ENCODE results near the gene RABL3. TPM values are rescaled to one million over a fixed set of nuclear protein-coding genes. Genes with fewer than 3 reads are reported as not detected.

RABL3 gene
- polyA plus RNA-seq, 1 of the 3 experiments (the other 2 are of a cell fraction) = 2.2 TPM

DNA sequence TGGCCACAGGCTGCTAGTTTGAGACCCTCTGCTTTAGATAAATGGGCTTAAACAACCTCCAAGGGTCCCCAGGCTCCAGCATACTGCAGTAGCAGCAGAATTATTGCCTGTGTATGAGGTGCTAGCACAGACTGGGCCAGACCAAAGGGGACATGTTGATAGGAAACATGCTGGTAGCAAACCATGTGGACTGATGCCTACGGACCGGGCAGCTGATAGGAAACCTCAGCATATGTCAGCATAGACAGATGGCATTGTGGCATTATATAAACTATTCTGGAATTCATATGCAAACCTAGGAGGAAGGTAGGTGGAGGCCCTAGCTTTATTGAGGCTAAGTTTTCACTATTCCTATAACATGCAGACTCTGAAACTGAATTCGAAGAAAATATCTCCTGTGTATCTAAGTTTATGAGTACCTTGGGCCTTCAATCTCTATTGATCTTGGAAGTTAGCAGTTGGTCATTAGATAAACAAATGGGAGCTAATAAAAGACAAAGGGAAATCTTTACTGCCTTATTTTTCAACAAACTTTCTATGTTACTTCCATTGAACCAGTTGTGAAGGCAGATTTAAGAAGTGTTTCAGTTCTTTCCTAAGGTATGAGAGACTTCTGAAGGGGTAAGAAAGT lies 58.5 kb downstream of the RABL3 start (continued):
- TF ChIP-seq, protein P1, sequence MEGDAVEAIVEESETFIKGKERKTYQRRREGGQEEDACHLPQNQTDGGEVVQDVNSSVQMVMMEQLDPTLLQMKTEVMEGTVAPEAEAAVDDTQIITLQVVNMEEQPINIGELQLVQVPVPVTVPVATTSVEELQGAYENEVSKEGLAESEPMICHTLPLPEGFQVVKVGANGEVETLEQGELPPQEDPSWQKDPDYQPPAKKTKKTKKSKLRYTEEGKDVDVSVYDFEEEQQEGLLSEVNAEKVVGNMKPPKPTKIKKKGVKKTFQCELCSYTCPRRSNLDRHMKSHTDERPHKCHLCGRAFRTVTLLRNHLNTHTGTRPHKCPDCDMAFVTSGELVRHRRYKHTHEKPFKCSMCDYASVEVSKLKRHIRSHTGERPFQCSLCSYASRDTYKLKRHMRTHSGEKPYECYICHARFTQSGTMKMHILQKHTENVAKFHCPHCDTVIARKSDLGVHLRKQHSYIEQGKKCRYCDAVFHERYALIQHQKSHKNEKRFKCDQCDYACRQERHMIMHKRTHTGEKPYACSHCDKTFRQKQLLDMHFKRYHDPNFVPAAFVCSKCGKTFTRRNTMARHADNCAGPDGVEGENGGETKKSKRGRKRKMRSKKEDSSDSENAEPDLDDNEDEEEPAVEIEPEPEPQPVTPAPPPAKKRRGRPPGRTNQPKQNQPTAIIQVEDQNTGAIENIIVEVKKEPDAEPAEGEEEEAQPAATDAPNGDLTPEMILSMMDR (IDR thresholded peaks at IDR 0.05) = no peak

- CTCF ChIA-PET = interaction anchor here (1.5 to 2.5 kb wide), 2 partner anchors 10 to 74 kb away, joined by 3 to 7 read pairs; no protein-coding TSS in a partner anchor
- Histone ChIP-seq H3K9me3 (no peaks in the 10 kb centered on the region), H3K4me1 (ENCODE audit: control insufficient read depth in 1 of 2, insufficient read depth in 2 of 2, low read depth in 1 of 2, low read length in 1 of 2) (peaks cover 2 to 24% of the 10 kb centered on the region in 2 experiments; a peak in 3 of 4 replicates), H3K36me3 (replicated peaks in 1 of 2; ENCODE audit: control insufficient read depth in 1 of 2, insufficient read depth in 2 of 2, low read length in 1 of 2) (no peaks in the 10 kb centered on the region), H4K20me1 (ENCODE audit: insufficient read depth) (no peaks in the 10 kb centered on the region), H2AFZ (ENCODE audit: low read depth) (no peak overlapping the region), H3K4me2 (no peak overlapping the region), H3K27ac (ENCODE audit: low read depth in 2 of 2, low read length in 1 of 2) (peak overlapping the region in 1 of 2 experiments; percentile 16; a peak in 1 of 4 replicates), H3K9me2 (no peaks in the 10 kb centered on the region), H3F3A (replicated peaks; ENCODE audit: insufficient read depth) (no peaks in the 10 kb centered on the region), H3K9ac (no peak overlapping the region), H3K4me3 (ENCODE audit: low read depth in 2 of 2, low read length in 1 of 2) (no peak overlapping the region), H3K79me2 (ENCODE audit: insufficient read depth) (no peaks in the 10 kb centered on the region), H3K27me3 (ENCODE audit: insufficient read depth) (no peaks in the 10 kb centered on the region)
- TF ChIP-seq EZH2phosphoT487 (IDR thresholded peaks at IDR 0.05; ENCODE audit: borderline replicate concordance, low read depth) = no peak
- TF ChIP-seq RAD21 (IDR thresholded peaks at IDR 0.05; ENCODE audit: low read length) = no peak; the same call in 1 of the 2 replicates
- no peak for TF ChIP-seq PBX3 (IDR thresholded peaks at IDR 0.05)
- TF ChIP-seq, protein P2, sequence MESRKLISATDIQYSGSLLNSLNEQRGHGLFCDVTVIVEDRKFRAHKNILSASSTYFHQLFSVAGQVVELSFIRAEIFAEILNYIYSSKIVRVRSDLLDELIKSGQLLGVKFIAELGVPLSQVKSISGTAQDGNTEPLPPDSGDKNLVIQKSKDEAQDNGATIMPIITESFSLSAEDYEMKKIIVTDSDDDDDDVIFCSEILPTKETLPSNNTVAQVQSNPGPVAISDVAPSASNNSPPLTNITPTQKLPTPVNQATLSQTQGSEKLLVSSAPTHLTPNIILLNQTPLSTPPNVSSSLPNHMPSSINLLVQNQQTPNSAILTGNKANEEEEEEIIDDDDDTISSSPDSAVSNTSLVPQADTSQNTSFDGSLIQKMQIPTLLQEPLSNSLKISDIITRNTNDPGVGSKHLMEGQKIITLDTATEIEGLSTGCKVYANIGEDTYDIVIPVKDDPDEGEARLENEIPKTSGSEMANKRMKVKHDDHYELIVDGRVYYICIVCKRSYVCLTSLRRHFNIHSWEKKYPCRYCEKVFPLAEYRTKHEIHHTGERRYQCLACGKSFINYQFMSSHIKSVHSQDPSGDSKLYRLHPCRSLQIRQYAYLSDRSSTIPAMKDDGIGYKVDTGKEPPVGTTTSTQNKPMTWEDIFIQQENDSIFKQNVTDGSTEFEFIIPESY (IDR thresholded peaks at IDR 0.05; ENCODE audit: borderline replicate concordance, low read depth) = no peak
- no peak for TF ChIP-seq RXRA (IDR thresholded peaks at IDR 0.05; ENCODE audit: borderline replicate concordance, low read depth)
- peak in 1 of 2 experiments; percentile 18; a peak in 1 of 4 replicates for TF ChIP-seq EP300 (IDR thresholded peaks at IDR 0.05; ENCODE audit: borderline replicate concordance in 1 of 2, low read depth in 1 of 2, low read length in 1 of 2)
- TF ChIP-seq RCOR1 (IDR thresholded peaks at IDR 0.05; ENCODE audit: low read length) = 0 out of 2 replicates have a peak, but pooled peaks have one; percentile 18
- no peak for TF ChIP-seq NRF1 (IDR thresholded peaks at IDR 0.05; ENCODE audit: low read depth, low read length)
- TF ChIP-seq MAX (IDR thresholded peaks at IDR 0.05; ENCODE audit: low read depth) = no peak
- TF ChIP-seq RFX5 (IDR thresholded peaks at IDR 0.05; ENCODE audit: low read length) = no peak
- peak; percentile 65; the same call in 1 of the 2 replicates for TF ChIP-seq MXI1 (IDR thresholded peaks at IDR 0.05; ENCODE audit: low read depth, low read length)
- WGBS (ENCODE audit: low lambda C conversion rate) = 50% methylated on average over 1 of the region's 1 CpG
- peak; percentile 15 for DNase-seq
- POLR2A ChIA-PET = no interaction called here
Observed at GRCh38 chr3:120683213-120683612, 59.1 kb downstream of the RABL3 start.
